NCI-H2081 (cell line): ENCODE measurements around the gene LPIN3.

Experiments used
- DNase-seq, 2 experiments: peaks; one replicate each; lab custom pipeline; 2025; lab: John Stamatoyannopoulos, UW

Gene LPIN3

DNA sequence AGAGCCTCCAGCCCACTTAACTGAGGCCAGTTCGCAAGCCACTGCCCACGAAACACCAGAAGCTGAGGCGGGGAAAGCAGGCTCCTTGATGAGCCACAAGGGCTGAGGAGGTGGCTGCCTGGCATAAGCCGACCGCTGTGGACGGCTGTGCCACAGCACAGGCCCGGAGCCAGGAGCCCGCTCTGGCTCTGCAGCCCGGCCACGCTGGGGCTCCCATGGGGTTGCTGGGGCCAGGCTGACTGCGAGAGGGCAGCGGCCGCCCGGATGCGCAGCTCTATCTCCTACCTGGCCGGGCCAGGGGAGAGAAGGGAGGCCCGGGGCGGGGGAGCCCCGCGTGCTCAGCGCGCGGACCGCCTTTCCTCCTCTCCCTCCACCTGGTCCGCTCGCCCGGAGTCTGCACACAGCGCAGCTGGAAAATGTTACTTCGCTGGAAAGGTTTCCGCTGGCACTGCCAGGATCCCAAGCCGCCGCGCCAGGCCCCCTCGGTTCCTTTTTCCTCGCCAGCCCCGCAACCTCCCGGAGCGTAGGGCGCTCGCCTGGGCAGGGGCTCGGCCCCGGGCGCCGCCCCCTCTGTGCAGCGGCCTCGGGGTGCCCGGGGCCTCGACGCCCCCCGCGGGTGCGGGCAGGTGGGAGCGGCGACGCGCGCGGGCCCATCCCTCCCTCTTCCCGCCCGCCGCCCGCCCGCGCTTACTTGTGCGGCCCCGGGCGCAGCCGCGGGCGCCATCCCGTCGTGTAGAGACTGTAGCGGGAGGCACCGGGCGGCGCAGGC lies 25.3 kb downstream of the LPIN3 start:
- peak; percentile 6 to 37 for DNase-seq

- peak; percentile 3 to 19 for DNase-seq
Observed at GRCh38 chr20:41366546-41367392, 26.1 kb downstream of the LPIN3 start, which contains the start of gene EMILIN3. TSS of gene EMILIN3 (minus strand) at chr20:41366818. CDS start at chr20:41366634, 184 bp downstream.

- no peak for DNase-seq
Observed at GRCh38 chr20:41367393-41367695, 26.7 kb downstream of the LPIN3 start.

GRCh38 chr20:41367956-41368355 lies 27.3 kb downstream of the LPIN3 start:
- DNase-seq = no peak

DNA sequence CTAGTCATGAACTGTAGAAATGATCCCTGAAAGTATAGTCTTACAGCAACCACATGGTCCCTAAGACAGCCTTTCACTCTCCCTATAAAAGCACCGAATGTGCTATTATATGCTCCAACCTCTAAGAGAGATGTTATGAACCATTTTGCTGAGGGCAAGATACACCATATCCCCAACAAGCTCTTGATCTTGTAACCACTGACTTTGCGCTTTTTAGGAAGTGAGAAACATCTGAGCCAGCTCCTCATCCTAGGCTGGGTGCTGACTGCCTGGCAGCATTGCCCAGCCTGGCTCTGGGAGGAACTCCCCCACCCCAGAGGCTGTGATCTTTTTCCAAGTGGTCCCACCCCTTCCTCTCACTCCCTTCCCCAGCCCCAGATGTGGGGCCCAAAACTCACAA lies 29.1 kb downstream of the LPIN3 start:
- DNase-seq = no peak

DNA sequence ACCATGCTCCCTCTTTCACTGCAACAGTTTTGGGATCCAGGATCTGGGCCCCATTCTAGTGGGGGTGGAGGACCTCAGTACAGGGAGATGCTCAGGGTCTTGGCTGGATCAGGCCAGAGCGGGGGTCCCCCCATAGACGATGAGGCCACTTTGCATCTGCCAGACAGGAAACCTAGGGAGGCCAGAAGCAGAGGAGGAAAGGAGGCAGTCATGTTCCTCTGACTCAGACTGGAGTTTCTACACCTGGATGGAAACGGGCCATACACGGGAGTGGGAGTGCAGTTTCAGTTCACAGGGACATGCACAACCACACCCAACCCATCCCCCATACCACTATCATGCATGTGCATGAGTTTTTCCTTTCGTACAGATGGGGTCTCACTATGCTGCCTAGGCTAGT lies 29.6 kb downstream of the LPIN3 start:
- DNase-seq = no peak

DNA sequence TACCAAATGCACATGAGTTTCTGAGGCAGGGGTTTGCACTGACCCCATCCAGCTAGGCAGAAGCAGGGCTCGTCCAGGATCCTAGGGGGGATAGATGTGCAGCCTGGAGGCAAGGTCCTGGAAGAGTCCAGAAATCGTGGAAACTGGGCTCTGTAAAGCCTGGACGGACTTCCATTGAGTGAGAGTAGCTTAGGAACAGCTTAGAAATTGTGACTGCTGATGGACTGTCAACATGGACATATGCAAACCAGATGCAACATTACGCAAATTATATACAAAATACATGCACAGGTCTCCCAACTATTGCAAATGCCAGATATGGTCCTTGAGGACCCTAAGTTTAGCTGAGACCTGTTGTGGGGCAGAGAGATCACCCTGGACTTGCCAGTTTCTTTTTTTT lies 30.8 kb downstream of the LPIN3 start:
- DNase-seq = no peak

GRCh38 chr20:41373251-41373783 lies 32.7 kb downstream of the LPIN3 start:
- DNase-seq = no peak

DNA sequence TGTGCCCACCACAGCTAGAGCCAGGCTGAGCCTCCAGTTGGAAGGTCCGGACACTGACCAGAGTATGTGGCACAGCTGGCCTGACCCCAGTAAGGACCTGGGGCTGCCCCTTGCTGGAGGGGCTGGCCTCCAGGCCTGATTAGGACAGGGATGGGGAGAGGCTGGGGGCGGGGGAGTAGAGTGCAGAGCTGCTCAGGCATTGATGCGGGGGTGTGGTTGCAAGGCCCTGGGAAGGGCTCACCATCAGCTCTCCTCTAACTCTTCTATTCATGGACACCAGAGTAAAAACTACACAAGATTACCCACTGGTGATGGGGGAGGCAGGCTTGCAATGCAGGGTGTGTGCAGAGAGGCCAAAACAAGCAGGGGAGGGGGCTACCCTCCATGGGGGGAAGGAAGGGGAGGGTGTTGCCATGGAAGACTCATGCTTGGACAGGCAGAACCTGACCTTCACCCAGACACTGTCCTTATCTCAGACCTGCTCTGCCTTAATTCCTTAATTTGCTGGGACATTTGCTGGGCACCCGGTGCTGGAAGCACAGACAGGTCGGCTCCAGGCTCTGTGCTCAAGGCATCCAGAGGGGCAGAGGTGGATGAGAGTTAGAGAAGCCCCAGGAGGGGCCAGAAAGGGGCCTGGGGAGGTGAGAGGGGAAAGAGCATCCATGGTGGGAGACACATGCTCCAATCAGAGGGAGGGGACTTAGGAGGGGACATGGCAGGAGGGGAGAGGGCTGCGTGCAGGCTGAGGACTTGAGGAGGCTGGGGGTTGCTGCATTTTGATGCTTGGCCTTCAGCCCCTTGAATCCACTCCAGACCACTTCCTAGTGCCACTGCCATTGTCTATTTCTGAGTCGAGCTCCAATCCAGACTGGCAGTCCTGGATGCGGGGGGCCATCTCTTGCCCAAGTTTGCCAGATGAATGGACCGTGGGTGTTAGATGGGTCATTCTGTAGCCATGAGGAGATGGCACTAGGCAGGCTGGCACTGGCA lies 33.6 kb downstream of the LPIN3 start:
- no peak for DNase-seq

GRCh38 chr20:41375846-41376245 lies 35.2 kb downstream of the LPIN3 start:
- DNase-seq = no peak

- DNase-seq = no peak
Observed at GRCh38 chr20:41376349-41376748, 35.7 kb downstream of the LPIN3 start.

GRCh38 chr20:41377275-41377674 lies 36.7 kb downstream of the LPIN3 start:
- no peak for DNase-seq

DNA sequence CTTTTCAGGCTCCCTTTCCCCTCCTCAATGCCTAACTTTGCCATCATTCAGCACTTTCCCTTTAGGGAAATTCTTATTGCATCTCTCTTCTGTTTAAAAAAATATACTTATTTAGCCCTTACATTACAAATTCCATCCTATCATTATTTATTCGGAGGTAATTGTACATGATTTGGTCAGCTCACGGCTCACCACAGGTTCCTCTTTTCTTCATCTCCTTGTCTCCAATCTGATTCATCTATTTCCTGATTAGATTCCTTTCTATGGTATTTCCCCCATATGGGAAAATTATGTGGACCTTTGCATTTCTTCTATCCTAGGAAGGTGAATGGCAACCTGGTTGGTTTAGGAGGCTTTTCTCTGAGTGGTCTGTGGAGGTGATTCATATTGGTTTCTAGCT lies 38.9 kb downstream of the LPIN3 start:
- DNase-seq = no peak

GRCh38 chr20:41380551-41381193 lies 40.1 kb downstream of the LPIN3 start:
- DNase-seq = no peak

- DNase-seq = no peak
Observed at GRCh38 chr20:41382791-41383305, 42.2 kb downstream of the LPIN3 start.

GRCh38 chr20:41386502-41387427 lies 46.1 kb downstream of the LPIN3 start:
- no peak for DNase-seq

DNA sequence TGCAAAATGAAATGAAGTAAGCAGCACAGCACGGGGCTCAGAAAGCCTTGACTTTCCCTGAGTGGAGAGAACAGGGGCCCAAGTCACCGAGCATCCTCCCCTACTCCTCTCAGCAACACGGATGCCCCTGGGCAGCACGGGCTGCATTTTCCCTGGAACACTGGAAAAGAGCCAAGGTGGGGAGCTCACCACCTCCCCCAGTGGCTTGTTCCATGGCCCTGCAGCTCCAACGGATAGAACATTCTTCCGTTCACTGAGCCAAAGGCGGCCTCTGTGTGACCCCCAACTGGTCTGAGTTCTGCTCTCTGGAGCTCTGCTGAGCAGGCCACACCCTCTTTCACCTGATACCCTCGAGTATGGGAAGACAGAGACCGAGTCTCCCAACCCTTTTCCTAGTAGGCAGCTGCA lies 46.8 kb downstream of the LPIN3 start:
- DNase-seq = no peak

DNA sequence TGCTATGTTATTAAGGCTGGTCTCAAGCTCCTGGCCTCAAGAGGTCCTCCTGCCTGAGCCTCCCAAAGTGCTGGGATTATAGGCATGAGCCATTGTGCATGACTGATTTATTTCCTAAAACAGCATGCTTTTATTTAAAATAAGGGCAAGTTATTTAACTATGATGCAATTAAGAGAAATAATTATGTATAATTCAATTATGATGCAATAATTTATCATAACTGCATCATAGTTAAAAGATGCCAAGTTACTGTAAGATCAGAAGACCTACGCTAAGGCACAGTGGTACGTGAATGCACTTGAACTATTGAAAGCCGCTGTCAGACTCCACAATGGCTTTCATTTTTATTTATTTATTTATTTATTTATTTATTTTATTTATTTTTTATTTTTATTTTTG lies 50.3 kb downstream of the LPIN3 start:
- no peak for DNase-seq

GRCh38 chr20:41391587-41392001 lies 51.0 kb downstream of the LPIN3 start:
- no peak for DNase-seq

- no peak for DNase-seq
Observed at GRCh38 chr20:41392295-41392694, 51.7 kb downstream of the LPIN3 start.
